K562 (cell line): Measurements from ENCODE around the gene SCMH1. TPM values are rescaled to one million over a fixed set of nuclear protein-coding genes. Genes with fewer than 3 reads are reported as not detected.

ENCODE experiments used
- ATF1 ChIP-seq, 2 experiments: fragments of 450-650 bp in 1 of 2; IDR thresholded peaks; 2 replicates each; pipeline ENCODE4 v1.6.1; 2016; ENCODE audit warnings: missing compliant biosample characterization in 1 of 2, missing genetic modification characterization in 1 of 2
- BRF2 ChIP-seq: IDR thresholded peaks from 3 replicates; pipeline ENCODE4 v1.6.1; 2011; ENCODE audit warnings: borderline replicate concordance, mild to moderate bottlenecking; ENCODE audit not compliant: insufficient read length, insufficient read depth
- CBFA2T3 ChIP-seq: fragments of 450-650 bp; IDR thresholded peaks from 2 replicates; pipeline ENCODE4 v1.6.1; 2017
- DIDO1 ChIP-seq: fragments of 450-650 bp; IDR thresholded peaks from 2 replicates; pipeline ENCODE4 v1.6.1; 2016; ENCODE audit warnings: low read depth, missing biosample characterization, missing genetic modification characterization
- GATAD2A ChIP-seq: fragments of 450-650 bp; IDR thresholded peaks from 2 replicates; pipeline ENCODE4 v1.6.1; 2017
- KDM2B ChIP-seq: fragments of 250-450 bp; sonication (Bioruptor Pico); IDR thresholded peaks from 2 replicates; pipeline ENCODE4 v1.8.0; 2021; ENCODE audit warnings: mild to moderate bottlenecking, moderate library complexity
- LARP7 ChIP-seq: fragments of 450-650 bp; IDR thresholded peaks from 2 replicates; pipeline ENCODE4 v1.6.1; 2016
- MXI1 ChIP-seq: IDR thresholded peaks from 2 replicates; pipeline ENCODE4 v1.6.1; 2011; ENCODE audit warnings: low read depth, mild to moderate bottlenecking, improper control_type of control experiment, low read length
- MYC ChIP-seq, 2 experiments: fragments of 250-450 bp in 1 of 2; sonication (Bioruptor Pico) in 1 of 2; IDR thresholded peaks; 2 replicates each; pipeline versions ENCODE4 v1.5.1 to v1.6.1; 2012 to 2021; ENCODE audit warnings: low read depth in 2 of 2, borderline replicate concordance in 1 of 2, improper control_type of control experiment in 1 of 2, low read length in 1 of 2, mild to moderate bottlenecking in 1 of 2, moderate library complexity in 1 of 2
- NELFE ChIP-seq: IDR thresholded peaks from 2 replicates; pipeline ENCODE4 v1.6.1; 2011; ENCODE audit warnings: mild to moderate bottlenecking; ENCODE audit not compliant: insufficient read depth, insufficient read length
- NR3C1 ChIP-seq: sonication (generic); formaldehyde crosslinking; IDR thresholded peaks from 2 replicates; pipeline ENCODE4 v1.8.1; 2022; ENCODE audit warnings: missing genetic modification reagents
- POLR3A ChIP-seq: IDR thresholded peaks from 2 replicates; pipeline ENCODE4 v1.6.1; 2011; ENCODE audit warnings: borderline replicate concordance, mild to moderate bottlenecking, moderate library complexity; ENCODE audit not compliant: insufficient read length, insufficient read depth; ENCODE audit errors: extremely low read depth
- SNAPC5 ChIP-seq: fragments of 250-450 bp; sonication (Bioruptor Pico); IDR thresholded peaks from 2 replicates; pipeline ENCODE4 v1.8.0; 2021; ENCODE audit warnings: moderate library complexity, mild to moderate bottlenecking, inconsistent platforms
- SRSF9 ChIP-seq: fragments of 200-400 bp; formaldehyde crosslinking; IDR thresholded peaks from 2 replicates; pipeline ENCODE4 v1.6.1; 2017; ENCODE audit warnings: low read depth, low read length, borderline replicate concordance
- ZNF655 ChIP-seq: fragments of 250-450 bp; sonication (Bioruptor Pico); IDR thresholded peaks from 2 replicates; pipeline ENCODE4 v1.5.0; 2021
- ZNF740 ChIP-seq, 3 experiments: fragments of 200-800 bp in 1 of 3; sonication (Bioruptor generic) in 1 of 3; sonication (generic) in 1 of 3; formaldehyde crosslinking in 1 of 3; IDR thresholded peaks; 2 replicates each; pipeline versions ENCODE4 v1.6.1 to v1.8.0; 2016 to 2022; ENCODE audit warnings: mild to moderate bottlenecking in 2 of 3, missing compliant biosample characterization in 2 of 3, missing genetic modification characterization in 2 of 3, missing genetic modification reagents in 1 of 3
- polyA plus RNA-seq, 8 experiments: library from polyadenylated mRNA; depleted of rRNA in 4 of 8; stranded (reverse) in 5 of 8; unstranded in 3 of 8; fragments of >200 nt; fragmentation: Nextera tagmentation in 2 of 8; fragmentation: Illumina TruSeq in 1 of 8; extraction: Ambion mirVana in 2 of 8; extraction: Trizol in 1 of 8; gene quantifications; 2 replicates each; pipeline versions ENCODE4 v1.2.1 to v1.2.3, GENCODE V29; 2011 to 2014; ENCODE audit warnings: inconsistent platforms in 1 of 8, missing spikeins in 1 of 8
- total RNA-seq, 7 experiments: library from RNA; depleted of rRNA in 6 of 7; stranded (reverse); fragments of >200 nt in 6 of 7; fragmentation: Illumina TruSeq in 2 of 7; extraction: Trizol in 2 of 7; gene quantifications; 2 replicates each; pipeline versions ENCODE4 v1.2.1 to v1.2.3, GENCODE V29; 2011 to 2021; ENCODE audit warnings: low replicate concordance in 1 of 7
- TF ChIP-seq, protein P1 (sequence below): sonication (generic); formaldehyde crosslinking; IDR thresholded peaks from 2 replicates; pipeline ENCODE4 v1.8.0; 2023; ENCODE audit warnings: missing genetic modification reagents, mild to moderate bottlenecking, borderline replicate concordance

Gene SCMH1
- total and polyA plus RNA-seq, 9 of the 15 experiments (the other 6 are each of a cell fraction or from before 2014, with no cell fraction given) = 8.5 to 37.0 (median 26.8) TPM

GRCh38 chr1:40979241-40980067, 262.7 kb downstream of the SCMH1 start, which contains the start of gene CTPS1 (continued):
- TF ChIP-seq, protein P1, sequence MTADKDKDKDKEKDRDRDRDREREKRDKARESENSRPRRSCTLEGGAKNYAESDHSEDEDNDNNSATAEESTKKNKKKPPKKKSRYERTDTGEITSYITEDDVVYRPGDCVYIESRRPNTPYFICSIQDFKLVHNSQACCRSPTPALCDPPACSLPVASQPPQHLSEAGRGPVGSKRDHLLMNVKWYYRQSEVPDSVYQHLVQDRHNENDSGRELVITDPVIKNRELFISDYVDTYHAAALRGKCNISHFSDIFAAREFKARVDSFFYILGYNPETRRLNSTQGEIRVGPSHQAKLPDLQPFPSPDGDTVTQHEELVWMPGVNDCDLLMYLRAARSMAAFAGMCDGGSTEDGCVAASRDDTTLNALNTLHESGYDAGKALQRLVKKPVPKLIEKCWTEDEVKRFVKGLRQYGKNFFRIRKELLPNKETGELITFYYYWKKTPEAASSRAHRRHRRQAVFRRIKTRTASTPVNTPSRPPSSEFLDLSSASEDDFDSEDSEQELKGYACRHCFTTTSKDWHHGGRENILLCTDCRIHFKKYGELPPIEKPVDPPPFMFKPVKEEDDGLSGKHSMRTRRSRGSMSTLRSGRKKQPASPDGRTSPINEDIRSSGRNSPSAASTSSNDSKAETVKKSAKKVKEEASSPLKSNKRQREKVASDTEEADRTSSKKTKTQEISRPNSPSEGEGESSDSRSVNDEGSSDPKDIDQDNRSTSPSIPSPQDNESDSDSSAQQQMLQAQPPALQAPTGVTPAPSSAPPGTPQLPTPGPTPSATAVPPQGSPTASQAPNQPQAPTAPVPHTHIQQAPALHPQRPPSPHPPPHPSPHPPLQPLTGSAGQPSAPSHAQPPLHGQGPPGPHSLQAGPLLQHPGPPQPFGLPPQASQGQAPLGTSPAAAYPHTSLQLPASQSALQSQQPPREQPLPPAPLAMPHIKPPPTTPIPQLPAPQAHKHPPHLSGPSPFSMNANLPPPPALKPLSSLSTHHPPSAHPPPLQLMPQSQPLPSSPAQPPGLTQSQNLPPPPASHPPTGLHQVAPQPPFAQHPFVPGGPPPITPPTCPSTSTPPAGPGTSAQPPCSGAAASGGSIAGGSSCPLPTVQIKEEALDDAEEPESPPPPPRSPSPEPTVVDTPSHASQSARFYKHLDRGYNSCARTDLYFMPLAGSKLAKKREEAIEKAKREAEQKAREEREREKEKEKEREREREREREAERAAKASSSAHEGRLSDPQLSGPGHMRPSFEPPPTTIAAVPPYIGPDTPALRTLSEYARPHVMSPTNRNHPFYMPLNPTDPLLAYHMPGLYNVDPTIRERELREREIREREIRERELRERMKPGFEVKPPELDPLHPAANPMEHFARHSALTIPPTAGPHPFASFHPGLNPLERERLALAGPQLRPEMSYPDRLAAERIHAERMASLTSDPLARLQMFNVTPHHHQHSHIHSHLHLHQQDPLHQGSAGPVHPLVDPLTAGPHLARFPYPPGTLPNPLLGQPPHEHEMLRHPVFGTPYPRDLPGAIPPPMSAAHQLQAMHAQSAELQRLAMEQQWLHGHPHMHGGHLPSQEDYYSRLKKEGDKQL (CRISPR knock-in tag) = no peak
- TF ChIP-seq MXI1 = no peak
- no peak for TF ChIP-seq NELFE
- no peak for TF ChIP-seq SRSF9
- no peak; the same call in 1 of the 2 replicates for TF ChIP-seq NR3C1 (CRISPR knock-in tag)
- peak; percentile 97 for TF ChIP-seq MYC (IDR thresholded peaks at IDR 0.05; ENCODE audit: low read depth, low read length)
- TF ChIP-seq MYC (CRISPR knock-in tag; IDR thresholded peaks at IDR 0.05; ENCODE audit: borderline replicate concordance, low read depth) = no peak
- TF ChIP-seq KDM2B (CRISPR knock-in tag) = 0 out of 2 replicates have a peak, but pooled peaks have one; percentile 48
- no peak for TF ChIP-seq ZNF740 (CRISPR knock-in tag; IDR thresholded peaks at IDR 0.05)
- TF ChIP-seq ZNF740 (tag; IDR thresholded peaks at IDR 0.05) = no peak
- TF ChIP-seq ATF1 (CRISPR knock-in tag; IDR thresholded peaks at IDR 0.05) = no peak
- TF ChIP-seq ATF1 (tag; IDR thresholded peaks at IDR 0.05) = peak; percentile 65
- TF ChIP-seq SNAPC5 = no peak
- TF ChIP-seq POLR3A = no peak
- no peak for TF ChIP-seq CBFA2T3
- no peak for TF ChIP-seq DIDO1
- TF ChIP-seq BRF2 = no peak
- no peak for TF ChIP-seq LARP7
- TF ChIP-seq GATAD2A = no peak
- TF ChIP-seq ZNF655 (CRISPR knock-in tag) = no peak
